DOHH2 (cell line): ENCODE data around the gene FGFBP1.

Source experiments
- EZH2phosphoT487 ChIP-seq: fragments of 200-600 bp; sonication (generic); IDR thresholded peaks from 2 replicates; pipeline ENCODE4 v1.6.1; 2017; ENCODE audit warnings: borderline replicate concordance, mild to moderate bottlenecking, antibody characterized with exemption, low read length, moderate library complexity, mixed read lengths
- TF ChIP-seq, protein P1 (sequence below): fragments of 200-600 bp; sonication (generic); IDR thresholded peaks from one replicate; pipeline ENCODE4 v1.5.1; 2014; ENCODE audit warnings: antibody characterized with exemption, mild to moderate bottlenecking, low read depth, low read length; ENCODE audit not compliant: poor library complexity, severe bottlenecking

DNA sequence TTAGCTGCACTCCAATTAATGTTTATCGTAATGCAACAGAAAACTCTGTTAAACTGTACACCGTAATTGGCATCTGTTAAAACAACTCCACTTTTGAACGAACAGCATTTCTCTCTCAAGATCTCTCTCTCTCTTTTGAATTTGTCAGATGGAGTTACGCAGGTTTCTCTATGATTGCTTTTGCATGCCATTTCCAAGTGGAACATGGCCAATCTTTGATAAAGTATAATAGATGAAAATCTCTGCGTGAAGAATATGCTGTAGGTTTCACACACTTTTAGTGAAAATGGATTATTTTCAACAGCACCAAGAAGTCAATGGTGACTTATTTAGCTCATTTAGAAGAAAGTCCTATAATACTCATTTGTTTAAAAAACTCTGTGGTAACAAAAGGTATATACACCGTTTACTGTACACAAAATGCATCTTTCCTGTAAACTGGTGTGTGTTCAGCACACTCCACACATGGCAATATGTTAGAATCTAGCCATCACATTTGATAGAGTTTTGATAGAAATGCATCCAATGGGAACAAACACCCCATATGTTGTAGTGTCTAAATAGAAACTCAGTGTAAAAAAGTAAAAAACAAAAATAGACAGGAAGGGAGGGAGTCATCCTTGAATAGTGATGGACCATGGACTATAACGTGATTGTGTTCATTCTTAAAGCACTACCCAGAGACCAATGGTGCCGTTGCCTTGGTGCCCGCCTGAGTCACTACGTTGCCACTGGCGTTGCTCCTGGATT lies 30.2 kb upstream of the FGFBP1 start:
- TF ChIP-seq, protein P1, sequence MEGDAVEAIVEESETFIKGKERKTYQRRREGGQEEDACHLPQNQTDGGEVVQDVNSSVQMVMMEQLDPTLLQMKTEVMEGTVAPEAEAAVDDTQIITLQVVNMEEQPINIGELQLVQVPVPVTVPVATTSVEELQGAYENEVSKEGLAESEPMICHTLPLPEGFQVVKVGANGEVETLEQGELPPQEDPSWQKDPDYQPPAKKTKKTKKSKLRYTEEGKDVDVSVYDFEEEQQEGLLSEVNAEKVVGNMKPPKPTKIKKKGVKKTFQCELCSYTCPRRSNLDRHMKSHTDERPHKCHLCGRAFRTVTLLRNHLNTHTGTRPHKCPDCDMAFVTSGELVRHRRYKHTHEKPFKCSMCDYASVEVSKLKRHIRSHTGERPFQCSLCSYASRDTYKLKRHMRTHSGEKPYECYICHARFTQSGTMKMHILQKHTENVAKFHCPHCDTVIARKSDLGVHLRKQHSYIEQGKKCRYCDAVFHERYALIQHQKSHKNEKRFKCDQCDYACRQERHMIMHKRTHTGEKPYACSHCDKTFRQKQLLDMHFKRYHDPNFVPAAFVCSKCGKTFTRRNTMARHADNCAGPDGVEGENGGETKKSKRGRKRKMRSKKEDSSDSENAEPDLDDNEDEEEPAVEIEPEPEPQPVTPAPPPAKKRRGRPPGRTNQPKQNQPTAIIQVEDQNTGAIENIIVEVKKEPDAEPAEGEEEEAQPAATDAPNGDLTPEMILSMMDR, result no peak
- no peak for TF ChIP-seq EZH2phosphoT487
